ENCODE results near the gene TGFB1I1.

Gene TGFB1I1

GRCh38 chr16:31471875-31472708 is at the start of gene TGFB1I1:
Gene TGFB1I1, plus strand, starts transcription at chr16:31472152. Its CDS starts 37 bp downstream, at chr16:31472189.
- no CpG with 5 or more reads among the region's 63 CpGs for WGBS (ENCODE audit: insufficient coverage, insufficient read length)
- H3K9me3 ChIP-seq (ENCODE audit: control insufficient read depth, insufficient read depth, low read length): no peaks in the 10 kb centered on the region
- H3K27ac ChIP-seq (ENCODE audit: low read length): no peak within 1 kb of the TSS
- DNase-seq (ENCODE audit: low read depth, low spot score): no peak
- H3K36me3 ChIP-seq (ENCODE audit: control insufficient read depth, insufficient read depth, low read length): no peaks in the 10 kb centered on the region
- peaks cover 1% of the 10 kb centered on the region; the same call in 1 of the 2 replicates for H3K27me3 ChIP-seq (ENCODE audit: control insufficient read depth, insufficient read depth, low read length)
- H3K4me1 ChIP-seq (ENCODE audit: control insufficient read depth, insufficient read depth, low read length): no peaks in the 10 kb centered on the region
- H3K4me3 ChIP-seq (ENCODE audit: low read length): peak within 1 kb of the TSS; percentile 49; the same call in 1 of the 2 replicates

GRCh38 chr16:31423241-31423640 is 48.7 kb upstream of the TGFB1I1 start:
- H3K27ac ChIP-seq (ENCODE audit: low read length): no peak overlapping the region
- DNase-seq (ENCODE audit: low read depth, low spot score): no peak
- H3K4me3 ChIP-seq (ENCODE audit: low read length): no peak overlapping the region
- no peaks in the 10 kb centered on the region; the same call in 1 of the 2 replicates for H3K27me3 ChIP-seq (ENCODE audit: control insufficient read depth, insufficient read depth, low read length)
- no CpG with 5 or more reads among the region's 3 CpGs for WGBS (ENCODE audit: insufficient coverage, insufficient read length)
- H3K4me1 ChIP-seq (ENCODE audit: control insufficient read depth, insufficient read depth, low read length): no peaks in the 10 kb centered on the region
- no peaks in the 10 kb centered on the region; the same call in 1 of the 2 replicates for H3K36me3 ChIP-seq (ENCODE audit: control insufficient read depth, insufficient read depth, low read length)
- H3K9me3 ChIP-seq (ENCODE audit: control insufficient read depth, insufficient read depth, low read length): no peaks in the 10 kb centered on the region

GRCh38 chr16:31423801-31424200 is 48.2 kb upstream of the TGFB1I1 start:
- no peaks in the 10 kb centered on the region for H3K4me1 ChIP-seq (ENCODE audit: control insufficient read depth, insufficient read depth, low read length)
- no peaks in the 10 kb centered on the region; the same call in 1 of the 2 replicates for H3K36me3 ChIP-seq (ENCODE audit: control insufficient read depth, insufficient read depth, low read length)
- H3K4me3 ChIP-seq (ENCODE audit: low read length): no peak overlapping the region
- H3K27ac ChIP-seq (ENCODE audit: low read length): no peak overlapping the region
- no peak for DNase-seq (ENCODE audit: low read depth, low spot score)
- H3K27me3 ChIP-seq (ENCODE audit: control insufficient read depth, insufficient read depth, low read length): no peaks in the 10 kb centered on the region; the same call in 1 of the 2 replicates
- WGBS (ENCODE audit: insufficient coverage, insufficient read length): no CpG with 5 or more reads among the region's 12 CpGs
- no peaks in the 10 kb centered on the region for H3K9me3 ChIP-seq (ENCODE audit: control insufficient read depth, insufficient read depth, low read length)

GRCh38 chr16:31427441-31428278 is 44.3 kb upstream of the TGFB1I1 start:
- Histone ChIP-seq H3K4me1 (ENCODE audit: control insufficient read depth, insufficient read depth, low read length) (no peaks in the 10 kb centered on the region), H3K4me3 (ENCODE audit: low read length) (no peak overlapping the region), H3K36me3 (ENCODE audit: control insufficient read depth, insufficient read depth, low read length) (no peaks in the 10 kb centered on the region; the same call in 1 of the 2 replicates), H3K9me3 (ENCODE audit: control insufficient read depth, insufficient read depth, low read length) (no peaks in the 10 kb centered on the region), H3K27me3 (ENCODE audit: control insufficient read depth, insufficient read depth, low read length) (no peaks in the 10 kb centered on the region; the same call in 1 of the 2 replicates), H3K27ac (ENCODE audit: low read length) (no peak overlapping the region)
- DNase-seq (ENCODE audit: low read depth, low spot score): no peak
- no CpG with 5 or more reads among the region's 83 CpGs for WGBS (ENCODE audit: insufficient coverage, insufficient read length)

- Histone ChIP-seq H3K36me3 (ENCODE audit: control insufficient read depth, insufficient read depth, low read length) (no peaks in the 10 kb centered on the region; the same call in 1 of the 2 replicates), H3K4me1 (ENCODE audit: control insufficient read depth, insufficient read depth, low read length) (no peaks in the 10 kb centered on the region), H3K9me3 (ENCODE audit: control insufficient read depth, insufficient read depth, low read length) (no peaks in the 10 kb centered on the region), H3K27me3 (ENCODE audit: control insufficient read depth, insufficient read depth, low read length) (no peaks in the 10 kb centered on the region; the same call in 1 of the 2 replicates), H3K27ac (ENCODE audit: low read length) (no peak within 1 kb of the TSS), H3K4me3 (ENCODE audit: low read length) (no peak within 1 kb of the TSS)
- DNase-seq (ENCODE audit: low read depth, low spot score): no peak
- no CpG with 5 or more reads among the region's 7 CpGs for WGBS (ENCODE audit: insufficient coverage, insufficient read length)
These were observed 43.7 kb upstream of the TGFB1I1 start, which contains the start of gene COX6A2 for GRCh38 chr16:31428279-31428597. Gene COX6A2, minus strand, starts transcription at chr16:31428360. Its CDS starts 35 bp downstream, at chr16:31428325.

- Histone ChIP-seq H3K4me1 (ENCODE audit: control insufficient read depth, insufficient read depth, low read length) (no peaks in the 10 kb centered on the region), H3K36me3 (ENCODE audit: control insufficient read depth, insufficient read depth, low read length) (no peaks in the 10 kb centered on the region; the same call in 1 of the 2 replicates), H3K27me3 (ENCODE audit: control insufficient read depth, insufficient read depth, low read length) (no peaks in the 10 kb centered on the region; the same call in 1 of the 2 replicates), H3K27ac (ENCODE audit: low read length) (no peak overlapping the region), H3K4me3 (ENCODE audit: low read length) (no peak overlapping the region), H3K9me3 (ENCODE audit: control insufficient read depth, insufficient read depth, low read length) (no peaks in the 10 kb centered on the region)
- DNase-seq (ENCODE audit: low read depth, low spot score): no peak
- no CpG with 5 or more reads among the region's 7 CpGs for WGBS (ENCODE audit: insufficient coverage, insufficient read length)
These were observed 43.2 kb upstream of the TGFB1I1 start for GRCh38 chr16:31428638-31429247.

- H3K36me3 ChIP-seq (ENCODE audit: control insufficient read depth, insufficient read depth, low read length): no peaks in the 10 kb centered on the region
- H3K4me3 ChIP-seq (ENCODE audit: low read length): no peak overlapping the region
- H3K9me3 ChIP-seq (ENCODE audit: control insufficient read depth, insufficient read depth, low read length): no peaks in the 10 kb centered on the region
- no peak for DNase-seq (ENCODE audit: low read depth, low spot score)
- no peaks in the 10 kb centered on the region for H3K4me1 ChIP-seq (ENCODE audit: control insufficient read depth, insufficient read depth, low read length)
- WGBS (ENCODE audit: insufficient coverage, insufficient read length): no CpG with 5 or more reads among the region's 1 CpG
- no peak overlapping the region for H3K27ac ChIP-seq (ENCODE audit: low read length)
- no peaks in the 10 kb centered on the region; the same call in 1 of the 2 replicates for H3K27me3 ChIP-seq (ENCODE audit: control insufficient read depth, insufficient read depth, low read length)
These were observed 42.6 kb upstream of the TGFB1I1 start for GRCh38 chr16:31429314-31429713.

GRCh38 chr16:31429796-31430195 is 42.2 kb upstream of the TGFB1I1 start:
- Histone ChIP-seq H3K27me3 (ENCODE audit: control insufficient read depth, insufficient read depth, low read length) (no peaks in the 10 kb centered on the region), H3K9me3 (ENCODE audit: control insufficient read depth, insufficient read depth, low read length) (no peaks in the 10 kb centered on the region), H3K36me3 (ENCODE audit: control insufficient read depth, insufficient read depth, low read length) (no peaks in the 10 kb centered on the region), H3K4me1 (ENCODE audit: control insufficient read depth, insufficient read depth, low read length) (no peaks in the 10 kb centered on the region), H3K27ac (ENCODE audit: low read length) (no peak overlapping the region), H3K4me3 (ENCODE audit: low read length) (no peak overlapping the region)
- WGBS (ENCODE audit: insufficient coverage, insufficient read length): no CpG with 5 or more reads among the region's 3 CpGs
- no peak for DNase-seq (ENCODE audit: low read depth, low spot score)

GRCh38 chr16:31430380-31431052 is 41.4 kb upstream of the TGFB1I1 start:
- Histone ChIP-seq H3K9me3 (ENCODE audit: control insufficient read depth, insufficient read depth, low read length) (no peaks in the 10 kb centered on the region), H3K4me1 (ENCODE audit: control insufficient read depth, insufficient read depth, low read length) (no peaks in the 10 kb centered on the region), H3K36me3 (ENCODE audit: control insufficient read depth, insufficient read depth, low read length) (no peaks in the 10 kb centered on the region), H3K4me3 (ENCODE audit: low read length) (no peak overlapping the region), H3K27ac (ENCODE audit: low read length) (no peak overlapping the region), H3K27me3 (ENCODE audit: control insufficient read depth, insufficient read depth, low read length) (no peaks in the 10 kb centered on the region)
- DNase-seq (ENCODE audit: low read depth, low spot score): no peak
- WGBS (ENCODE audit: insufficient coverage, insufficient read length): no CpG with 5 or more reads among the region's 5 CpGs

All from iPS DF 6.9 (cell line).